Measurements from ENCODE around the gene MYO3A. TPM values are rescaled to one million over a fixed set of nuclear protein-coding genes. Genes with fewer than 3 reads are reported as not detected.

MYO3A gene
- polyA plus RNA-seq, 3 donors, result not detected

- TF ChIP-seq CTCF (IDR thresholded peaks at IDR 0.05), result no peak
- no CpG with 5 or more reads among the region's 2 CpGs for WGBS (ENCODE audit: insufficient coverage)
- peaks cover 0 to 23% (median 8%) of the 10 kb centered on the region in 3 donors for H3K27me3 Mint-ChIP-seq (ENCODE audit: low read depth in 3 of 3)
- no peaks in the 10 kb centered on the region for H3K36me3 Mint-ChIP-seq
- Histone ChIP-seq H3K4me3 (replicated peaks in 1 of 3; ENCODE audit: low read depth in 2 of 3, low read length in 3 of 3) (no peak overlapping the region), H3K27me3 (ENCODE audit: control insufficient read depth in 2 of 2, insufficient read depth in 2 of 2, low read length in 2 of 2) (peaks cover 0 to 5% of the 10 kb centered on the region in 2 donors), H3K79me2 (ENCODE audit: insufficient read depth, low read length) (no peaks in the 10 kb centered on the region), H3K27ac (ENCODE audit: low read depth in 1 of 2, low read length in 2 of 2) (no peak overlapping the region), H2AFZ (ENCODE audit: insufficient read depth, low read depth, low read length, poor library complexity, severe bottlenecking) (no peak overlapping the region), H3K4me1 (ENCODE audit: control insufficient read depth in 1 of 2, insufficient read depth in 2 of 2, low read length in 2 of 2) (no peaks in the 10 kb centered on the region), H3K9me3 (replicated peaks in 1 of 2; ENCODE audit: control insufficient read depth in 1 of 2, insufficient read depth in 1 of 2, low read length in 2 of 2) (no peaks in the 10 kb centered on the region), H3K4me2 (replicated peaks; ENCODE audit: extremely low read depth, low read length, poor library complexity, severe bottlenecking) (no peak overlapping the region), H3K9ac (ENCODE audit: insufficient read depth, low read length, poor library complexity, severe bottlenecking) (no peak overlapping the region), H4K20me1 (ENCODE audit: insufficient read depth, low read length) (no peaks in the 10 kb centered on the region), H3K36me3 (replicated peaks in 1 of 2; ENCODE audit: control insufficient read depth in 1 of 2, insufficient read depth in 2 of 2, low read length in 2 of 2) (no peaks in the 10 kb centered on the region)
- H3K27ac Mint-ChIP-seq, result no peak overlapping the region
- H3K9me3 Mint-ChIP-seq, result peaks cover 0 to 8% (median 4%) of the 10 kb centered on the region in 7 donors
- intact Hi-C loops (cut with micrococcal nuclease), result no loop called here
- H3K4me3 Mint-ChIP-seq, result no peak overlapping the region
- no peak for DNase-seq
- H3K4me1 Mint-ChIP-seq, result no peaks in the 10 kb centered on the region
These were observed 10.7 kb downstream of the MYO3A start for GRCh38 chr10:25944771-25945170.

- no peak for TF ChIP-seq CTCF (IDR thresholded peaks at IDR 0.05)
- Histone ChIP-seq H3K36me3 (replicated peaks in 1 of 2; ENCODE audit: control insufficient read depth in 1 of 2, insufficient read depth in 2 of 2, low read length in 2 of 2) (no peaks in the 10 kb centered on the region), H2AFZ (ENCODE audit: insufficient read depth, low read depth, low read length, poor library complexity, severe bottlenecking) (no peak overlapping the region), H3K4me1 (ENCODE audit: control insufficient read depth in 1 of 2, insufficient read depth in 2 of 2, low read length in 2 of 2) (no peaks in the 10 kb centered on the region), H3K4me3 (replicated peaks in 1 of 3; ENCODE audit: low read depth in 2 of 3, low read length in 3 of 3) (no peak overlapping the region), H3K4me2 (replicated peaks; ENCODE audit: extremely low read depth, low read length, poor library complexity, severe bottlenecking) (no peak overlapping the region), H3K9ac (ENCODE audit: insufficient read depth, low read length, poor library complexity, severe bottlenecking) (no peak overlapping the region), H3K9me3 (replicated peaks in 1 of 2; ENCODE audit: control insufficient read depth in 1 of 2, insufficient read depth in 1 of 2, low read length in 2 of 2) (no peaks in the 10 kb centered on the region), H3K79me2 (ENCODE audit: insufficient read depth, low read length) (no peaks in the 10 kb centered on the region), H3K27me3 (ENCODE audit: control insufficient read depth in 2 of 2, insufficient read depth in 2 of 2, low read length in 2 of 2) (no peaks in the 10 kb centered on the region), H3K27ac (ENCODE audit: low read depth in 1 of 2, low read length in 2 of 2) (no peak overlapping the region), H4K20me1 (ENCODE audit: insufficient read depth, low read length) (no peaks in the 10 kb centered on the region)
- H3K9me3 Mint-ChIP-seq, result peaks cover 0 to 5% (median under 1%) of the 10 kb centered on the region in 7 donors
- H3K4me1 Mint-ChIP-seq, result no peaks in the 10 kb centered on the region
- no CpG with 5 or more reads among the region's 2 CpGs for WGBS (ENCODE audit: insufficient coverage)
- no peak overlapping the region for H3K27ac Mint-ChIP-seq
- H3K4me3 Mint-ChIP-seq, result no peak overlapping the region
- no peak for DNase-seq
- H3K27me3 Mint-ChIP-seq (ENCODE audit: low read depth in 3 of 3), result peaks cover 2% of the 10 kb centered on the region in 3 donors
- H3K36me3 Mint-ChIP-seq, result no peaks in the 10 kb centered on the region
- intact Hi-C loops (cut with micrococcal nuclease), result no loop called here
These were observed 18.8 kb downstream of the MYO3A start for GRCh38 chr10:25952857-25953256.
